Measurements from ENCODE around the gene TCF25. TPM values are rescaled to one million over a fixed set of nuclear protein-coding genes. Genes with fewer than 3 reads are reported as not detected.

TCF25 gene
- polyA plus RNA-seq, 1 donor (not counting 4 experiments of a cell fraction or from before 2014, with no cell fraction given): 103 TPM

- no peaks in the 10 kb centered on the region for H4K20me1 ChIP-seq (ENCODE audit: control insufficient read depth, extremely low read depth, insufficient read depth, low read length)
- H3K9me1 ChIP-seq (ENCODE audit: control insufficient read depth, extremely low read depth, insufficient read depth, low read length): no peaks in the 10 kb centered on the region
- TF ChIP-seq CTCF (optimal IDR thresholded peaks at IDR 0.05 in 1 of 3, IDR thresholded peaks at IDR 0.05 in 1 of 3, conservative IDR thresholded peaks at IDR 0.05 in 1 of 3; ENCODE audit: extremely low read depth in 1 of 3, insufficient read depth in 2 of 3, low read length in 3 of 3) (no peak), EZH2 (IDR thresholded peaks at IDR 0.05; ENCODE audit: low read length) (no peak)
- DNase-seq (ENCODE audit: low read depth, low spot score) (no peak), FAIRE-seq (no peak)
- no peak overlapping the region for H3K4me2 ChIP-seq (ENCODE audit: control insufficient read depth, extremely low read depth, insufficient read depth, low read depth, low read length)
- H3K4me3 ChIP-seq (ENCODE audit: control insufficient read depth in 2 of 3, extremely low read depth in 1 of 3, insufficient read depth in 2 of 3, low read depth in 1 of 3, low read length in 3 of 3): no peak overlapping the region
- no peak overlapping the region for H3K9ac ChIP-seq (ENCODE audit: control insufficient read depth, extremely low read depth, insufficient read depth, low read length)
- no peaks in the 10 kb centered on the region for H3K9me3 ChIP-seq (ENCODE audit: control insufficient read depth, low read depth, low read length)
- dilution Hi-C loops (cut with MboI; ENCODE audit: extremely low pct_ligation_motif_present, low sequenced_read_pairs): no loop called here
- no peaks in the 10 kb centered on the region for H3K36me3 ChIP-seq (ENCODE audit: control insufficient read depth in 2 of 2, extremely low read depth in 1 of 2, insufficient read depth in 2 of 2, low read length in 2 of 2)
- no peak overlapping the region for H2AFZ ChIP-seq (ENCODE audit: control insufficient read depth, low read length)
- H3K27ac ChIP-seq (ENCODE audit: control insufficient read depth, insufficient read depth, low read length): no peak overlapping the region
- no peaks in the 10 kb centered on the region for H3K79me2 ChIP-seq (ENCODE audit: control insufficient read depth, insufficient read depth, low read length)
- peaks cover 35% of the 10 kb centered on the region for H3K4me1 ChIP-seq (ENCODE audit: control insufficient read depth, extremely low read depth, insufficient read depth, low read length)
- H3K27me3 ChIP-seq (ENCODE audit: control insufficient read depth, extremely low read depth, insufficient read depth, low read length): peaks cover 5% of the 10 kb centered on the region
These were observed 47.3 kb downstream of the TCF25 start for GRCh38 chr16:89920723-89921122.

GRCh38 chr16:89921131-89921701, 47.8 kb downstream of the TCF25 start:
- H4K20me1 ChIP-seq (ENCODE audit: control insufficient read depth, extremely low read depth, insufficient read depth, low read length): no peaks in the 10 kb centered on the region
- no peaks in the 10 kb centered on the region for H3K9me3 ChIP-seq (ENCODE audit: control insufficient read depth, low read depth, low read length)
- TF ChIP-seq CTCF (optimal IDR thresholded peaks at IDR 0.05 in 1 of 3, IDR thresholded peaks at IDR 0.05 in 1 of 3, conservative IDR thresholded peaks at IDR 0.05 in 1 of 3; ENCODE audit: extremely low read depth in 1 of 3, insufficient read depth in 2 of 3, low read length in 3 of 3) (no peak), EZH2 (IDR thresholded peaks at IDR 0.05; ENCODE audit: low read length) (no peak)
- H3K79me2 ChIP-seq (ENCODE audit: control insufficient read depth, insufficient read depth, low read length): no peaks in the 10 kb centered on the region
- H3K4me3 ChIP-seq (ENCODE audit: control insufficient read depth in 2 of 3, extremely low read depth in 1 of 3, insufficient read depth in 2 of 3, low read depth in 1 of 3, low read length in 3 of 3): peak overlapping the region in 1 of 3 experiments; percentile 77
- no peaks in the 10 kb centered on the region for H3K36me3 ChIP-seq (ENCODE audit: control insufficient read depth in 2 of 2, extremely low read depth in 1 of 2, insufficient read depth in 2 of 2, low read length in 2 of 2)
- H3K4me1 ChIP-seq (ENCODE audit: control insufficient read depth, extremely low read depth, insufficient read depth, low read length): peaks cover 36% of the 10 kb centered on the region
- peaks cover 5% of the 10 kb centered on the region for H3K27me3 ChIP-seq (ENCODE audit: control insufficient read depth, extremely low read depth, insufficient read depth, low read length)
- dilution Hi-C loops (cut with MboI; ENCODE audit: extremely low pct_ligation_motif_present, low sequenced_read_pairs): no loop called here
- no peak overlapping the region for H3K27ac ChIP-seq (ENCODE audit: control insufficient read depth, insufficient read depth, low read length)
- DNase-seq (ENCODE audit: low read depth, low spot score) (no peak), FAIRE-seq (no peak)
- H2AFZ ChIP-seq (ENCODE audit: control insufficient read depth, low read length): peak overlapping the region; percentile 15
- H3K9ac ChIP-seq (ENCODE audit: control insufficient read depth, extremely low read depth, insufficient read depth, low read length): no peak overlapping the region
- no peaks in the 10 kb centered on the region for H3K9me1 ChIP-seq (ENCODE audit: control insufficient read depth, extremely low read depth, insufficient read depth, low read length)
- H3K4me2 ChIP-seq (ENCODE audit: control insufficient read depth, extremely low read depth, insufficient read depth, low read depth, low read length): peak overlapping the region; percentile 96
